Measurements from ENCODE around the gene SMIM21.

Gene SMIM21

DNA sequence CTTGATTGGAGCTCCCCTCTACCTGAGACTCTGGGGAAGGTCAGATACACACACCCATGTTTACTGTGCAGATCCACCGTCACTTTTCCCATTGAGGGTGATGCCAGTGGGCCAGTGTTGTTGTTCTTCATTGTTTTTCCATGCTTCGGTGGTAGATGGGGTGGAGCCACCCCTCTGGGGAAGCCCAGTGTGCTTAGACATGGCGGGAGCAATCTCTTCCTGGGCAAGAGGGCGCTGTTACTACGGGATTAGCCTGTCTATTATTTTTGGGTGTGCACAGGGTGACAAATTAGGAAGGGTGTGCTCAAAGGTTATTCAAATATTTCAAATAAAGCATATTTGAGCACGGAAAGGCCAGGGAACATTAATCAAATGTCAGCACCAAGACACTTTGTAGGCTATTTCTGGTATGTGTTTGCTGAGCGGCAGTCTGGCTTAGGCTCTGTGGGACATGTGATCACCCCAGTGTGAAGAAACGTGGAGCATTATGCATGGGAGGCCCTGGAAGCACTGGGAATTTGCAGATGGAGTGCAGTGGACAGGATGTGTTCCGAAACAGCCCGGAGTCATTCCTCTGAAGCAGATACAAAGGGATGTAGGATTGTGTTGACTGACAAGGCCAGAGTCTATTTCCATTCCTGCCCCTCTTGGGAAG lies 34.8 kb upstream of the SMIM21 start (continued):
- TF ChIP-seq, protein P1, sequence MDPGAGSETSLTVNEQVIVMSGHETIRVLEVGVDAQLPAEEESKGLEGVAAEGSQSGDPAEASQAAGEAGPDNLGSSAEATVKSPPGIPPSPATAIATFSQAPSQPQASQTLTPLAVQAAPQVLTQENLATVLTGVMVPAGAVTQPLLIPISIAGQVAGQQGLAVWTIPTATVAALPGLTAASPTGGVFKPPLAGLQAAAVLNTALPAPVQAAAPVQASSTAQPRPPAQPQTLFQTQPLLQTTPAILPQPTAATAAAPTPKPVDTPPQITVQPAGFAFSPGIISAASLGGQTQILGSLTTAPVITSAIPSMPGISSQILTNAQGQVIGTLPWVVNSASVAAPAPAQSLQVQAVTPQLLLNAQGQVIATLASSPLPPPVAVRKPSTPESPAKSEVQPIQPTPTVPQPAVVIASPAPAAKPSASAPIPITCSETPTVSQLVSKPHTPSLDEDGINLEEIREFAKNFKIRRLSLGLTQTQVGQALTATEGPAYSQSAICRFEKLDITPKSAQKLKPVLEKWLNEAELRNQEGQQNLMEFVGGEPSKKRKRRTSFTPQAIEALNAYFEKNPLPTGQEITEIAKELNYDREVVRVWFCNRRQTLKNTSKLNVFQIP (CRISPR knock-in tag; IDR thresholded peaks at IDR 0.05; ENCODE audit: borderline replicate concordance, low read depth) = no peak
- TF ChIP-seq TOX (CRISPR knock-in tag; IDR thresholded peaks at IDR 0.05; ENCODE audit: borderline replicate concordance) = no peak
- no peak for TF ChIP-seq ZNF565 (CRISPR knock-in tag; conservative IDR thresholded peaks at IDR 0.05; ENCODE audit: low read depth)

DNA sequence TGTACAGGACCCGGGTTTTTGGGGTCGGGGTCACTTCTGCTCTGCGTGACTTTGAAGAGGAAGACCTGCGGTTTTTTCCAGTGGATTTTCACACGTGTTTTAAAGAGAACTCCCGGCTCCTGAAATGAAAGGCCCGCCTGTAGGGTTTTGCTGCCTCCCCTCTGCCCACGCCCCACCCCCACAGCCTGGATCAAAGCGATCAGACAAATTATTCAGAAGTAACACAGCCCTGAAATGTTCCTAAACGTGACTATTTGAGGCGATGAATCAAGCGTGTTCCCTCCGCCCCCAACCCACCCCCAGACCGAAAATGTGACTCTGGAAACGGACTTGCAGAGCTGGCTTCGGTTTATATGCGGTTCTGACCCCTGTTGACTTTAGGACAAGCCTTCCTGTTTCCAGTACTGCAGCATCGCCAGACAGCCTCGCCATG lies 28.7 kb upstream of the SMIM21 start:
- ATAC-seq = no peak
- TF ChIP-seq OSR1 (CRISPR knock-in tag; IDR thresholded peaks at IDR 0.05) = no peak
- TF ChIP-seq ZFP3 (CRISPR knock-in tag; IDR thresholded peaks at IDR 0.05) = no peak
- TF ChIP-seq TCF4 (CRISPR knock-in tag; IDR thresholded peaks at IDR 0.05; ENCODE audit: borderline replicate concordance) = no peak
- TF ChIP-seq CSDC2 (CRISPR knock-in tag; IDR thresholded peaks at IDR 0.05) = no peak
- TF ChIP-seq, protein P2, sequence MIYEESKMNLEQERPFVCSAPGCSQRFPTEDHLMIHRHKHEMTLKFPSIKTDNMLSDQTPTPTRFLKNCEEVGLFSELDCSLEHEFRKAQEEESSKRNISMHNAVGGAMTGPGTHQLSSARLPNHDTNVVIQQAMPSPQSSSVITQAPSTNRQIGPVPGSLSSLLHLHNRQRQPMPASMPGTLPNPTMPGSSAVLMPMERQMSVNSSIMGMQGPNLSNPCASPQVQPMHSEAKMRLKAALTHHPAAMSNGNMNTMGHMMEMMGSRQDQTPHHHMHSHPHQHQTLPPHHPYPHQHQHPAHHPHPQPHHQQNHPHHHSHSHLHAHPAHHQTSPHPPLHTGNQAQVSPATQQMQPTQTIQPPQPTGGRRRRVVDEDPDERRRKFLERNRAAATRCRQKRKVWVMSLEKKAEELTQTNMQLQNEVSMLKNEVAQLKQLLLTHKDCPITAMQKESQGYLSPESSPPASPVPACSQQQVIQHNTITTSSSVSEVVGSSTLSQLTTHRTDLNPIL (CRISPR knock-in tag; IDR thresholded peaks at IDR 0.05; ENCODE audit: low read depth) = no peak
- TF ChIP-seq, protein P1 (CRISPR knock-in tag; IDR thresholded peaks at IDR 0.05; ENCODE audit: borderline replicate concordance, low read depth) = no peak
- TF ChIP-seq RARB (CRISPR knock-in tag; IDR thresholded peaks at IDR 0.05) = no peak
- no peak for TF ChIP-seq ISL1 (CRISPR knock-in tag; IDR thresholded peaks at IDR 0.05)
- TF ChIP-seq ZC3H10 (CRISPR knock-in tag; IDR thresholded peaks at IDR 0.05) = no peak
- TF ChIP-seq, protein P3, sequence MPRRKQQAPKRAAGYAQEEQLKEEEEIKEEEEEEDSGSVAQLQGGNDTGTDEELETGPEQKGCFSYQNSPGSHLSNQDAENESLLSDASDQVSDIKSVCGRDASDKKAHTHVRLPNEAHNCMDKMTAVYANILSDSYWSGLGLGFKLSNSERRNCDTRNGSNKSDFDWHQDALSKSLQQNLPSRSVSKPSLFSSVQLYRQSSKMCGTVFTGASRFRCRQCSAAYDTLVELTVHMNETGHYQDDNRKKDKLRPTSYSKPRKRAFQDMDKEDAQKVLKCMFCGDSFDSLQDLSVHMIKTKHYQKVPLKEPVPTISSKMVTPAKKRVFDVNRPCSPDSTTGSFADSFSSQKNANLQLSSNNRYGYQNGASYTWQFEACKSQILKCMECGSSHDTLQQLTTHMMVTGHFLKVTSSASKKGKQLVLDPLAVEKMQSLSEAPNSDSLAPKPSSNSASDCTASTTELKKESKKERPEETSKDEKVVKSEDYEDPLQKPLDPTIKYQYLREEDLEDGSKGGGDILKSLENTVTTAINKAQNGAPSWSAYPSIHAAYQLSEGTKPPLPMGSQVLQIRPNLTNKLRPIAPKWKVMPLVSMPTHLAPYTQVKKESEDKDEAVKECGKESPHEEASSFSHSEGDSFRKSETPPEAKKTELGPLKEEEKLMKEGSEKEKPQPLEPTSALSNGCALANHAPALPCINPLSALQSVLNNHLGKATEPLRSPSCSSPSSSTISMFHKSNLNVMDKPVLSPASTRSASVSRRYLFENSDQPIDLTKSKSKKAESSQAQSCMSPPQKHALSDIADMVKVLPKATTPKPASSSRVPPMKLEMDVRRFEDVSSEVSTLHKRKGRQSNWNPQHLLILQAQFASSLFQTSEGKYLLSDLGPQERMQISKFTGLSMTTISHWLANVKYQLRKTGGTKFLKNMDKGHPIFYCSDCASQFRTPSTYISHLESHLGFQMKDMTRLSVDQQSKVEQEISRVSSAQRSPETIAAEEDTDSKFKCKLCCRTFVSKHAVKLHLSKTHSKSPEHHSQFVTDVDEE (CRISPR knock-in tag; IDR thresholded peaks at IDR 0.05) = no peak
- TF ChIP-seq, protein P4, sequence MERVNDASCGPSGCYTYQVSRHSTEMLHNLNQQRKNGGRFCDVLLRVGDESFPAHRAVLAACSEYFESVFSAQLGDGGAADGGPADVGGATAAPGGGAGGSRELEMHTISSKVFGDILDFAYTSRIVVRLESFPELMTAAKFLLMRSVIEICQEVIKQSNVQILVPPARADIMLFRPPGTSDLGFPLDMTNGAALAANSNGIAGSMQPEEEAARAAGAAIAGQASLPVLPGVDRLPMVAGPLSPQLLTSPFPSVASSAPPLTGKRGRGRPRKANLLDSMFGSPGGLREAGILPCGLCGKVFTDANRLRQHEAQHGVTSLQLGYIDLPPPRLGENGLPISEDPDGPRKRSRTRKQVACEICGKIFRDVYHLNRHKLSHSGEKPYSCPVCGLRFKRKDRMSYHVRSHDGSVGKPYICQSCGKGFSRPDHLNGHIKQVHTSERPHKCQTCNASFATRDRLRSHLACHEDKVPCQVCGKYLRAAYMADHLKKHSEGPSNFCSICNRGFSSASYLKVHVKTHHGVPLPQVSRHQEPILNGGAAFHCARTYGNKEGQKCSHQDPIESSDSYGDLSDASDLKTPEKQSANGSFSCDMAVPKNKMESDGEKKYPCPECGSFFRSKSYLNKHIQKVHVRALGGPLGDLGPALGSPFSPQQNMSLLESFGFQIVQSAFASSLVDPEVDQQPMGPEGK (CRISPR knock-in tag; IDR thresholded peaks at IDR 0.05; ENCODE audit: borderline replicate concordance) = no peak
- no peak for TF ChIP-seq ZNF8 (CRISPR knock-in tag; IDR thresholded peaks at IDR 0.05)
- TF ChIP-seq BACH2 (CRISPR knock-in tag; IDR thresholded peaks at IDR 0.05; ENCODE audit: borderline replicate concordance) = no peak
- TF ChIP-seq ESRRG (CRISPR knock-in tag; IDR thresholded peaks at IDR 0.05) = no peak

DNA sequence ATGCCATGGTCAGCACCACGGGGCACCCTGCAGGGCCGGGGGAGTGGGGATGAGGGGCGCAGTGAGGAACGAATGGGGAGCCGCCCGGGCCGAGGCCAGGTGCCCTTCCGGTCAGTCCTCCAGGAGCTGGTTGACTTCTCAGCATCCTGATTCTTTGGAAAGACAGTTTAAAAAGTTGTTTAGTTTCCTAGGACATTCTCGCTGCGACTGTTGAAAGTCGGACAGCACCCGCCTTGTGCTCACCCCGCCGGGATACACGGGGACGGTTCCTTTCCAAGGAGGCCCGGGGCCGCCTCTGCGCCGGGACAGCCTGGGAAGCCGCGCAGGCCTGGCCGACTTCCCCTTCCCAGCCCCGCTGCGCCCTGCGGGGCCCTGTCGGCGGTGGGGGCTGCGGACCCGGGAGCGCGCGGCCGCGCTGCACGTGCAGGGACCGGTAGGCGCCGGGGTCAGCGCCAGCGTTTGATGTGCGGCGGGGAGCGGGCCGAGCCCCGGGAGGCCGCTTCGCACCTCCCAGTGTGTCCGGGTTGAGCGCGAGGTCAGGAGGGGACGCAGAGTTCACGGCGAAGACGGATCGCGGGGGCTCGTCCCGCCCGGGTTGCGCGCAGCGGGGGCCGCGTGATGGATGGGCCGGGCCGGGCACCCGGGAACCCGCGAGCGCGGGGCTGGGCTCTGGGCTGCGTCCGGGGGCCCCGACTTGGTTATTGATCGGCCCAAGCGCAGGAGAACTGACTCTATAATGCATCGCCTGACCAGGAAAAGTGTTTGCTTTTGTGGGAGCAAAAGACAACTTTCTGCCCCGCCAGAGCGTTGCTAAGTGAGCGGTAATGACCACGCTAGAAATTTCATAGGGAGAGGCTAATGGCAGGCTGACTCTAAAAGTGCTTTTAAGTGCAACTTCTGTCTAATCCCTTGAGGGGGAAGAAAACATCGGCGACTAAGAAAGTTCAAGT lies 28.0 kb upstream of the SMIM21 start:
- TF ChIP-seq ZNF8 (CRISPR knock-in tag; IDR thresholded peaks at IDR 0.05) (no peak), TCF4 (CRISPR knock-in tag; IDR thresholded peaks at IDR 0.05; ENCODE audit: borderline replicate concordance) (no peak), RARB (CRISPR knock-in tag; IDR thresholded peaks at IDR 0.05) (no peak), BACH2 (CRISPR knock-in tag; IDR thresholded peaks at IDR 0.05; ENCODE audit: borderline replicate concordance) (no peak), GLIS3 (CRISPR knock-in tag; IDR thresholded peaks at IDR 0.05) (no peak), PPARA (CRISPR knock-in tag; IDR thresholded peaks at IDR 0.05; ENCODE audit: borderline replicate concordance) (no peak), ZFP3 (CRISPR knock-in tag; IDR thresholded peaks at IDR 0.05) (no peak), CSDC2 (CRISPR knock-in tag; IDR thresholded peaks at IDR 0.05) (no peak)
- TF ChIP-seq, protein P1 (CRISPR knock-in tag; IDR thresholded peaks at IDR 0.05; ENCODE audit: borderline replicate concordance, low read depth) = no peak
- no peak for ATAC-seq
